GM12878 (cell line): ENCODE measurements around the gene PTPRC. TPM values are rescaled to one million over a fixed set of nuclear protein-coding genes. Genes with fewer than 3 reads are reported as not detected.

ENCODE experiments used
- ATAC-seq: fragments of 200-7000 bp; cut with Tn5 transposase; 3 replicates; pipeline ENCODE4 v1.9.1; 2020; ENCODE audit warnings: mild to moderate bottlenecking, moderate library complexity
- BruUV-seq: library from RNA; stranded (reverse); fragments of 400-500 nt; replicated peaks from 2 replicates; lab custom pipeline; 2021; lab: Mats Ljungman, UMichigan
- CTCF ChIA-PET: fragments of 300-600 bp; sonication (Branson Sonifier 250); formaldehyde crosslinking; extraction: SDS; loops from one replicate; lab custom pipeline; 2021; ENCODE audit warnings: inconsistent platforms; lab: Yijun Ruan, JAX
- POLR2A ChIA-PET: fragments of 350-600 bp; formaldehyde crosslinking; extraction: SDS; loops from one replicate; lab custom pipeline; 2021; ENCODE audit warnings: inconsistent platforms; lab: Charles Lee
- RAD21 ChIA-PET: fragments of 300-600 bp; sonication (Branson Sonifier 250); formaldehyde crosslinking; loops from one replicate; lab custom pipeline; 2023; ENCODE audit warnings: antibody characterized with exemption; ENCODE audit not compliant: unreplicated experiment; lab: Charles Lee
- SMC1A ChIA-PET: fragments of 300-600 bp; sonication (Branson Sonifier 250); formaldehyde crosslinking; loops from one replicate; lab custom pipeline; 2023; ENCODE audit not compliant: unreplicated experiment, uncharacterized antibody; lab: Charles Lee
- DNase-seq: peaks from one replicate; pipeline ENCODE4 v3.0.0-alpha.2; 2011; ENCODE audit warnings: low read depth, low spot score
- FAIRE-seq: peaks from 3 replicates; lab custom pipeline; 2011; peaks lifted over from hg19 to GRCh38; lab: Jason Lieb, UNC
- H2AFZ ChIP-seq: 2 replicates; pipeline ENCODE4 v1.6.0; 2011; ENCODE audit warnings: low read depth, low read length, control low read depth; ENCODE audit not compliant: control insufficient read depth
- H3K27ac ChIP-seq: 2 replicates; pipeline ENCODE4 v1.5.1; 2011; ENCODE audit warnings: control low read depth; ENCODE audit not compliant: control insufficient read depth, insufficient read depth
- H3K27me3 ChIP-seq, 2 experiments: replicated peaks in 1 of 2; 2 replicates each; pipeline versions ENCODE4 v1.6.0 to v1.6.1; 2011; ENCODE audit warnings: low read length in 1 of 2; ENCODE audit not compliant: control insufficient read depth in 2 of 2, insufficient read depth in 2 of 2
- H3K36me3 ChIP-seq, 2 experiments: 2 replicates each; pipeline ENCODE4 v1.5.1; 2011; ENCODE audit warnings: low read length in 1 of 2; ENCODE audit not compliant: control insufficient read depth in 2 of 2, insufficient read depth in 2 of 2
- H3K4me1 ChIP-seq: 2 replicates; pipeline ENCODE4 v1.6.1; 2011; ENCODE audit warnings: mild to moderate bottlenecking, low read length, moderate library complexity, mixed read lengths; ENCODE audit not compliant: control insufficient read depth, insufficient read depth
- H3K4me2 ChIP-seq: 2 replicates; pipeline ENCODE4 v1.6.0; 2011; ENCODE audit warnings: control low read depth; ENCODE audit not compliant: control insufficient read depth, insufficient read depth
- H3K4me3 ChIP-seq: fragments of 200-600 bp; sonication (generic); 2 replicates; pipeline ENCODE4 v1.5.1; 2016
- H3K79me2 ChIP-seq: 2 replicates; pipeline ENCODE4 v1.6.0; 2011; ENCODE audit warnings: low read length; ENCODE audit not compliant: control insufficient read depth, insufficient read depth
- H3K9ac ChIP-seq: 2 replicates; pipeline ENCODE4 v1.8.0; 2011; ENCODE audit warnings: low read length, control low read depth, mixed read lengths; ENCODE audit not compliant: control insufficient read depth, insufficient read depth
- H3K9me3 ChIP-seq: replicated peaks from 3 replicates; pipeline ENCODE4 v1.5.1; 2011; ENCODE audit warnings: mild to moderate bottlenecking, low read length; ENCODE audit not compliant: control insufficient read depth, insufficient read depth
- H4K20me1 ChIP-seq: 2 replicates; pipeline ENCODE4 v1.6.0; 2011; ENCODE audit not compliant: control insufficient read depth, insufficient read depth
- ATF3 ChIP-seq: IDR thresholded peaks from 2 replicates; pipeline ENCODE4 v1.6.1; 2011; ENCODE audit warnings: low read depth, mild to moderate bottlenecking, low read length, moderate library complexity, borderline replicate concordance; ENCODE audit errors: extremely low read depth
- BRCA1 ChIP-seq: IDR thresholded peaks from 2 replicates; pipeline ENCODE4 v1.6.1; 2011; ENCODE audit warnings: low read depth, low read length, improper control_type of control experiment
- CUX1 ChIP-seq: IDR thresholded peaks from 2 replicates; pipeline ENCODE4 v1.6.1; 2012; ENCODE audit warnings: improper control_type of control experiment, low read depth, low read length; ENCODE audit not compliant: insufficient replicate concordance
- ELK1 ChIP-seq: IDR thresholded peaks from 2 replicates; pipeline ENCODE4 v1.6.1; 2012; ENCODE audit warnings: low read depth, low read length, improper control_type of control experiment
- IKZF2 ChIP-seq, 2 experiments: fragments of 450-650 bp; IDR thresholded peaks; 2 replicates each; pipeline ENCODE4 v1.6.1; 2017; ENCODE audit warnings: mild to moderate bottlenecking in 2 of 2, moderate library complexity in 2 of 2
- MYB ChIP-seq: fragments of 150-350 bp; IDR thresholded peaks from 2 replicates; pipeline ENCODE4 v1.6.1; 2014; ENCODE audit warnings: mild to moderate bottlenecking, low read depth, low read length, borderline replicate concordance
- NR2C2 ChIP-seq: IDR thresholded peaks from 2 replicates; pipeline ENCODE4 v1.6.1; 2011; ENCODE audit warnings: borderline replicate concordance, low read depth; ENCODE audit not compliant: control insufficient read depth, insufficient read length
- RFX5 ChIP-seq: IDR thresholded peaks from 2 replicates; pipeline ENCODE4 v1.6.1; 2011; ENCODE audit warnings: low read depth, low read length, improper control_type of control experiment
- SMC3 ChIP-seq: IDR thresholded peaks from 2 replicates; pipeline ENCODE4 v1.6.1; 2011; ENCODE audit warnings: low read length, improper control_type of control experiment, borderline replicate concordance
- SUZ12 ChIP-seq: fragments of 200-600 bp; sonication (generic); IDR thresholded peaks from one replicate; pipeline ENCODE4 v1.6.1; 2018; ENCODE audit warnings: antibody characterized with exemption, mild to moderate bottlenecking; ENCODE audit not compliant: unreplicated experiment
- ZBTB40 ChIP-seq: fragments of 450-650 bp; IDR thresholded peaks from 2 replicates; pipeline ENCODE4 v1.6.1; 2016; ENCODE audit warnings: mild to moderate bottlenecking, moderate library complexity, borderline replicate concordance
- WGBS: methylation state at CpG from one replicate; pipeline ENCODE4 v1.1.6; 2016; ENCODE audit warnings: low lambda C conversion rate; ENCODE audit not compliant: insufficient replicate concordance, insufficient coverage; ENCODE audit errors: missing lambda C conversion rate; 5-methylcytosine and 5-hydroxymethylcytosine counted together
- in situ Hi-C: fragments of 300-500 bp; cut with MboI; formaldehyde crosslinking; loops from 9 replicates; pipeline ENCODE4 v1.14.3; 2018; ENCODE audit warnings: mixed read lengths
- intact Hi-C: fragments of 100-400 bp; cut with micrococcal nuclease; formaldehyde crosslinking; loops from one replicate; pipeline ENCODE4 v1.14.2; 2022; ENCODE audit not compliant: unreplicated experiment
- polyA plus RNA-seq, 11 experiments: library from polyadenylated mRNA; depleted of rRNA in 4 of 11; unstranded in 6 of 11; stranded (reverse) in 5 of 11; fragments of >200 nt; fragmentation: Nextera tagmentation in 4 of 11; fragmentation: Illumina TruSeq in 1 of 11; extraction: Ambion mirVana in 4 of 11; extraction: Trizol in 1 of 11; gene quantifications; 1 replicate in 1 of 11; 2 replicates in 10 of 11; pipeline versions ENCODE4 v1.2.1 to v1.2.3, GENCODE V29; 2011 to 2016; ENCODE audit warnings: inconsistent platforms in 2 of 11, missing spikeins in 2 of 11, low read depth in 1 of 11
- total RNA-seq, 4 experiments: library from RNA; depleted of rRNA in 3 of 4; stranded (reverse); fragments of >200 nt in 3 of 4; fragmentation: Illumina TruSeq in 1 of 4; extraction: Trizol in 1 of 4; gene quantifications; 2 replicates each; pipeline versions ENCODE4 v1.2.1 to v1.2.3, GENCODE V29; 2013 to 2021

The PTPRC gene
- total and polyA plus RNA-seq, 10 of the 15 experiments (the other 5 are each of a cell fraction or from before 2014, with no cell fraction given): 72.9 to 221 (median 118) TPM

GRCh38 chr1:198711837-198712236 lies 73.0 kb downstream of the PTPRC start:
- intact Hi-C loops (no loop called here), in situ Hi-C loops (loop anchor here (5.0 kb wide), 1 partner anchor 50 kb away; no protein-coding TSS in a partner anchor)
- RAD21 ChIA-PET: no interaction called here
- Histone ChIP-seq H3K27ac (no peak overlapping the region), H4K20me1 (no peaks in the 10 kb centered on the region), H3K4me2 (no peak overlapping the region), H2AFZ (no peak overlapping the region), H3K79me2 (no peaks in the 10 kb centered on the region), H3K4me1 (no peaks in the 10 kb centered on the region), H3K9me3 (no peaks in the 10 kb centered on the region), H3K27me3 (no peaks in the 10 kb centered on the region), H3K36me3 (peaks cover 1 to 4% of the 10 kb centered on the region in 2 experiments; a peak in 2 of 4 replicates), H3K4me3 (no peak overlapping the region), H3K9ac (no peak overlapping the region)
- DNase-seq: no peak
- SMC1A ChIA-PET: interaction anchor here (0.5 to 1.1 kb wide), 4 partner anchors 10 to 402 kb away, joined by 3 read pairs; no protein-coding TSS in a partner anchor
- no peak for ATAC-seq
- CTCF ChIA-PET: interaction anchor here (0.8 kb wide), 1 partner anchor 752 kb away, joined by 3 read pairs; no protein-coding TSS in a partner anchor
- TSS peak; percentile 13 for BruUV-seq
- 95% methylated on average over 1 of the region's 1 CpG for WGBS
- POLR2A ChIA-PET: no interaction called here
- no peak for FAIRE-seq
- TF ChIP-seq CUX1 (no peak), NR2C2 (no peak), ATF3 (no peak), ELK1 (no peak), ZBTB40 (no peak), MYB (no peak), RFX5 (no peak), SUZ12 (no peak), IKZF2 (IDR thresholded peaks at IDR 0.05) (no peak), SMC3 (no peak), BRCA1 (no peak)
